HFF-Myc (cell line): ENCODE data around the gene RFTN1.
A peak's percentile ranks its signal among the peaks of the same experiment; 100 is the strongest.

Experiments used
- DNase-seq: peaks from one replicate; pipeline ENCODE4 v3.0.0-alpha.2; 2011; ENCODE audit warnings: low read depth; ENCODE audit errors: extremely low read depth
- H3K4me3 ChIP-seq: replicated peaks from 2 replicates; pipeline ENCODE4 v1.5.1; 2011; ENCODE audit warnings: low read depth, mild to moderate bottlenecking, control low read depth, low read length
- CTCF ChIP-seq: IDR thresholded peaks from 2 replicates; pipeline ENCODE4 v1.5.1; 2012; ENCODE audit warnings: mild to moderate bottlenecking, low read depth, low read length, control low read depth; ENCODE audit errors: missing control alignments

The RFTN1 gene

GRCh38 chr3:16295298-16295890 is 218.1 kb downstream of the RFTN1 start:
- no peak for DNase-seq
- no peak for TF ChIP-seq CTCF
- no peak overlapping the region for H3K4me3 ChIP-seq

GRCh38 chr3:16294844-16295243 is 218.7 kb downstream of the RFTN1 start:
- no peak for DNase-seq
- H3K4me3 ChIP-seq, result no peak overlapping the region
- TF ChIP-seq CTCF, result no peak

- H3K4me3 ChIP-seq, result no peak overlapping the region
- DNase-seq, result no peak
- TF ChIP-seq CTCF, result no peak
Observed at GRCh38 chr3:16290827-16291196, 222.7 kb downstream of the RFTN1 start.

- DNase-seq, result no peak
- no peak overlapping the region for H3K4me3 ChIP-seq
- peak; percentile 67 for TF ChIP-seq CTCF
Observed at GRCh38 chr3:16290007-16290826, 223.3 kb downstream of the RFTN1 start.

- no peak for TF ChIP-seq CTCF
- no peak for DNase-seq
- H3K4me3 ChIP-seq, result no peak overlapping the region
Observed at GRCh38 chr3:16289144-16289889, 224.2 kb downstream of the RFTN1 start.

GRCh38 chr3:16288664-16289063 is 224.8 kb downstream of the RFTN1 start:
- no peak for TF ChIP-seq CTCF
- no peak overlapping the region for H3K4me3 ChIP-seq
- no peak for DNase-seq
